GDM1 (cell line): ENCODE measurements around the gene DOCK4.

Experiments used
- DNase-seq: peaks from one replicate; lab custom pipeline; 2025; lab: John Stamatoyannopoulos, UW

The DOCK4 gene

DNA sequence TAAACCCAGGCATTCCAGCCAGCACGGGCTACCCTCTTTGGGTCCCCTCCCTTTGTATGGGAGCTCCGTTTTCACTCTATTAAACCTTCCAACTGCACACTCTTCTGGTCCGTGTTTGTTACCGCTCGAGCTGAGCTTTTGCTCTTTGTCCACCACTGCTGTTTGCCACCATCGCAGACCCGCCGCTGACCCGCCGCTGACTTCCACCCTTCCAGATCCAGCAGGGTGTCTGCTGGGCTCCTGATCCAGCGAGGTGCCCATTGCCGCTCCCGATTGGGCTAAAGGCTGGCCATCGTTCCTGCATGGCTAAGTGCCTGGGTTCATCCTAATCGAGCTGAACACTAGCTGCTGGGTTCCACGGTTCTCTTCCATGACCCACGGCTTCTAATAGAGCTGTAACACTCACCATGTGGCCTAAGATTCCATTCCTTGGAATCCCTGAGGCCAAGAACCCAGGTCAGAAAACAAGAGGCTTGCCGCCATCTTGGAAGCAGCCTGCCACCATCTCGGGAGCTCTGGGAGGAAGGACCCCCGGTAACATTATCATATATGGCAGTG is 14.8 kb upstream of the DOCK4 start:
- no peak for DNase-seq

- no peak for DNase-seq
These were observed 9.6 kb upstream of the DOCK4 start for GRCh38 chr7:112215787-112216186.

GRCh38 chr7:112214883-112215282 is 8.7 kb upstream of the DOCK4 start:
- no peak for DNase-seq

- DNase-seq: no peak
These were observed 8.1 kb upstream of the DOCK4 start for GRCh38 chr7:112214268-112214667.

- DNase-seq: no peak
These were observed 7.5 kb upstream of the DOCK4 start for GRCh38 chr7:112213735-112214134.

- DNase-seq: no peak
These were observed 6.4 kb upstream of the DOCK4 start for GRCh38 chr7:112212571-112212970.

DNA sequence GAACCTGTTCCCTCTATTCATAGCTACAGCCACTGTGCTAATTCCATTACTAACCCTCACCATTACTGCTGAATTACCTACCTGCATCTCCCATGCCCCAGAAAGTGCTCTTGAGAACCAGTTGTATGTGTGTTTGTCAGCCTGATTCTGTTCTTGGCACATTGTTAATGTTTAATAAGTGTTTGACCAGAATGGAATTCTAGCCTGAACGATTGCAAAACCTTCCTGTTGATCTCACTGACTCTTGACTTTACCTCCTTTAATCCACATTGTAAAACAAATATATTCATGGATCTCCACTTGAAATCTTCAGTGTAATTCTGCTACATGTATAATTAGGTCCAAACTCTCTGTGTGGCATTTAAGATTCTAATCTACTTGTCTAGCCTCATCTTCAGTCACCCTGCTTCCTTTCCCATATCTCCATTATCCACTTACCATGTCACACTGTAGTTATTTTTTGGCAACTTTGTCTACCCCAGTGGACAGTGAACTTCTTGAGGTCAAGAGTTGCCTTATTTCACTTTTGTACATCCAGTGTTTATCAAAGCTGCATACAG is 5.2 kb upstream of the DOCK4 start:
- no peak for DNase-seq

- no peak for DNase-seq
These were observed 1.6 kb upstream of the DOCK4 start for GRCh38 chr7:112207765-112208164.

GRCh38 chr7:112206991-112207592 is 893 bp upstream of the DOCK4 start:
- no peak for DNase-seq

- DNase-seq: peak; percentile 28
These were observed 609 bp downstream of the DOCK4 start for GRCh38 chr7:112205343-112206237.

GRCh38 chr7:112204499-112205342 is 1.5 kb downstream of the DOCK4 start:
- peak; percentile 12 for DNase-seq

DNA sequence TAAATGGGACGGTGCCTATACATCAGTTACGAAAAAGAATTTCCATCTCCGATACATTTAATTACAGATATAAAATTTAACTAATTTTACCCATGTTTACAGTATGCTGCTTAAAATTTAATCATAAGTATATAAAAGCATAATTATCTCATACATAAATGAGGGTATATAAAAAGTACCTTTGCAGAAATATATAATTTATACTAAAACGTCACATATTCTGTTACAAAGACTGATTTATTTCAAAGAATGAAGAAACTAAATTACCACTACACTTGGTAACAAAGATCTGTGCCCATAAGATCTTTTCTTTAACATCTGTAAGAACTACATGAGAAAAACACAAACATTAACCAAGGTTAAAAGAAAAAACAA is 2.8 kb downstream of the DOCK4 start:
- DNase-seq: no peak

- DNase-seq: no peak
These were observed 3.4 kb downstream of the DOCK4 start for GRCh38 chr7:112202816-112203215.

- DNase-seq: no peak
These were observed 4.4 kb downstream of the DOCK4 start for GRCh38 chr7:112201839-112202238.

DNA sequence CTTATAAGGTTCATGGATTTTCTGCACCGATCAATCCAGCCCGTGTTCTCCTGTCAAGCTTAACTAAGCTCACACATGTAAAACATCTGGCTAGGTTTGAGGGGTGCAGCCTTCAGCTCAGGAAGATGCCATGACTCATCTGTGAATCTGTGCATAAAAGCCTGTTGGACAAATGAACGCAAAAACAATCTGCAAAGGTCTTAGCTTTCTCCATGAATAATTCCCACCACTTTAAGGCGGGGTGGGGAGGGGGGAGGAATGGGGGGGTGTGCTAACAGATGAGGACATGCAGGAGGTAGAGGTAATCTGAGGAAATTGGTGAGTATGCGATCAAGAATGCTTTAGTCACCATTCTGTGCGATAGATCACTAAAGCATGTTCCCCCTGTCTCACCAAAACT is 4.8 kb downstream of the DOCK4 start:
- no peak for DNase-seq

DNA sequence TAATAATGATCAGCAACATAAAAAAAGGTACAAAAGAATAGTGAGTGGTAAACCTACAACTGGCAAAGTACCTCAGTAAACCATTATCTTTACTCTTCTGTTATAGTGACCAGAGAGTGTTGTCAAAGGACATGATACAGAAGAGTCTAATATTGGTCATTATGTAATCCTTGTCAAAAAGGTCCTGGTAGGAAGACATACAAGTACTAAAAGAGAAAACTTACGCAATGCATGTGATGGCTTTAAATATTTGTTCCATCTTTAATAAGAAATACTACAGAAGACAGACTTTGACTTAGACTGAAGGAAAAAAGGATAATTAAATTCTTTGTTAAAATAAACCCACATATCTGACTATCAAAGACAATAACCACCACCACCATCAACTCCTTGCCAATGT is 6.5 kb downstream of the DOCK4 start:
- DNase-seq: no peak

- no peak for DNase-seq
These were observed 7.1 kb downstream of the DOCK4 start for GRCh38 chr7:112199035-112199655.

- no peak for DNase-seq
These were observed 8.9 kb downstream of the DOCK4 start for GRCh38 chr7:112197322-112197721.

DNA sequence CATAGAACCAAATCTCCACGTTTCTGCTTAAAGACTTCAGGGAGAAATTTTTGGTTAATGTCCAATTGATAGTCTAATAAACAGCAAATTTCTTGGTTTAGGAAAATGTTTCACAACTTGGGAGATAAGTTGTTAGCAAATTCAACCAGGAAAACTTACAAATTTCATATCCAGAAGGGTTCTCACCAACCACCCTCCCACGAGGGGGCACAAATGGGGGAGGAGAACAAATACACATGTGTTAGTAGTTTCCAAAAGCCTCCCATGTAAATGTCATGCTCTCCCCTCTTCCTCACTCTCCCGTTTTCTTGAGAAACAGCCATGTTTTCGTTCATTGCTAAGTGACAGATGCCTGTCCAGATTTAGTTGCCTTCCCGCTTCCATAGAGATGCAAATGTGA is 10.5 kb downstream of the DOCK4 start:
- no peak for DNase-seq

- no peak for DNase-seq
These were observed 12.2 kb downstream of the DOCK4 start for GRCh38 chr7:112193915-112194502.
